ENCODE measurements around the gene COL9A3.

COL9A3 gene

DNA sequence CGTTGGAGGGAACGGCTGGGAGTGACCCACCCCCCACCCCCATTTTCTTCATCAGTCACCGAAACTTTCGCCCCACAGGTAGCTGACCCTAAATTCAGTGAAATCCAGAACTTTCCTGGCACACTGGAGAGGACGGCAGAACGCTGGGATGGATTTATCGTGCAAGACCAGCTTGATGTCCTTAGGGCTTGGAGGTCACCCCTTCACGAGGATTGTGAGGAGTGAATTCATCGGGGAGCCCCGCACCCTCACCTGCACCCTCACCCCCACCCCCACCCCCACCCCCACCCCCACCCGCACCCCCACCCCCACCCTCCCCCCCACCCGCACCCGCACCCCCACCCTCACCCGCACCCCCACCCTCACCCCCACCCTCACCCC lies 58.1 kb downstream of the COL9A3 start:
- Histone ChIP-seq H3K9me3 (replicated peaks; ENCODE audit: insufficient read depth, low read length) (no peaks in the 10 kb centered on the region), H3K27ac (ENCODE audit: low read length) (no peak overlapping the region), H3K4me2 (ENCODE audit: low read depth, low read length) (no peak overlapping the region), H3K9me2 (replicated peaks; ENCODE audit: insufficient read depth, low read length) (no peaks in the 10 kb centered on the region), H3K79me2 (ENCODE audit: low read length) (no peaks in the 10 kb centered on the region), H3K36me3 (replicated peaks; ENCODE audit: insufficient read depth, low read length) (no peaks in the 10 kb centered on the region), H3K4me1 (ENCODE audit: low read length) (0 out of 2 replicates have a peak, but pooled peaks cover 5% of the 10 kb centered on the region), H4K20me1 (ENCODE audit: insufficient read depth, low read length) (no peaks in the 10 kb centered on the region), H3K27me3 (replicated peaks; ENCODE audit: insufficient read depth, low read length) (peaks cover 15% of the 10 kb centered on the region), H3F3A (ENCODE audit: insufficient read depth, low read length) (no peaks in the 10 kb centered on the region), H2AFZ (ENCODE audit: low read length) (no peak overlapping the region), H3K9ac (ENCODE audit: low read length) (no peak overlapping the region), H3K4me3 (ENCODE audit: low read length) (no peak overlapping the region)
- TF ChIP-seq EZH2phosphoT487 (IDR thresholded peaks at IDR 0.05; ENCODE audit: low read length) (no peak), CTCF (IDR thresholded peaks at IDR 0.05; ENCODE audit: low read length) (no peak), EZH2 (optimal IDR thresholded peaks at IDR 0.05; ENCODE audit: low read depth, low read length) (no peak)
- no peak for DNase-seq

- H3K27me3 ChIP-seq (replicated peaks; ENCODE audit: insufficient read depth, low read length), result peaks cover 11% of the 10 kb centered on the region
- 0 out of 2 replicates have a peak, but pooled peaks cover 5% of the 10 kb centered on the region for H3K4me1 ChIP-seq (ENCODE audit: low read length)
- no peaks in the 10 kb centered on the region for H3K9me2 ChIP-seq (replicated peaks; ENCODE audit: insufficient read depth, low read length)
- no peak overlapping the region for H3K4me3 ChIP-seq (ENCODE audit: low read length)
- no peak overlapping the region for H3K27ac ChIP-seq (ENCODE audit: low read length)
- no peak overlapping the region for H3K9ac ChIP-seq (ENCODE audit: low read length)
- no peak overlapping the region for H3K4me2 ChIP-seq (ENCODE audit: low read depth, low read length)
- TF ChIP-seq CTCF (IDR thresholded peaks at IDR 0.05; ENCODE audit: low read length), result no peak
- TF ChIP-seq EZH2 (optimal IDR thresholded peaks at IDR 0.05; ENCODE audit: low read depth, low read length), result no peak
- TF ChIP-seq EZH2phosphoT487 (IDR thresholded peaks at IDR 0.05; ENCODE audit: low read length), result no peak
- no peak for DNase-seq
- H3K9me3 ChIP-seq (replicated peaks; ENCODE audit: insufficient read depth, low read length), result no peaks in the 10 kb centered on the region
- H3K36me3 ChIP-seq (replicated peaks; ENCODE audit: insufficient read depth, low read length), result no peaks in the 10 kb centered on the region
- H3F3A ChIP-seq (ENCODE audit: insufficient read depth, low read length), result no peaks in the 10 kb centered on the region
- no peaks in the 10 kb centered on the region for H3K79me2 ChIP-seq (ENCODE audit: low read length)
- H2AFZ ChIP-seq (ENCODE audit: low read length), result no peak overlapping the region
- H4K20me1 ChIP-seq (ENCODE audit: insufficient read depth, low read length), result no peaks in the 10 kb centered on the region
Measured at GRCh38 chr20:62875419-62876361, 58.8 kb downstream of the COL9A3 start.

GRCh38 chr20:62876501-62876901 lies 59.7 kb downstream of the COL9A3 start:
- Histone ChIP-seq H3K4me3 (ENCODE audit: low read length) (no peak overlapping the region), H3K9ac (ENCODE audit: low read length) (no peak overlapping the region), H3K9me2 (replicated peaks; ENCODE audit: insufficient read depth, low read length) (no peaks in the 10 kb centered on the region), H3F3A (ENCODE audit: insufficient read depth, low read length) (no peaks in the 10 kb centered on the region), H3K4me1 (ENCODE audit: low read length) (0 out of 2 replicates have a peak, but pooled peaks cover 5% of the 10 kb centered on the region), H3K79me2 (ENCODE audit: low read length) (no peaks in the 10 kb centered on the region), H3K27ac (ENCODE audit: low read length) (no peak overlapping the region), H2AFZ (ENCODE audit: low read length) (no peak overlapping the region), H4K20me1 (ENCODE audit: insufficient read depth, low read length) (no peaks in the 10 kb centered on the region), H3K36me3 (replicated peaks; ENCODE audit: insufficient read depth, low read length) (no peaks in the 10 kb centered on the region), H3K27me3 (replicated peaks; ENCODE audit: insufficient read depth, low read length) (peaks cover 9% of the 10 kb centered on the region), H3K4me2 (ENCODE audit: low read depth, low read length) (no peak overlapping the region), H3K9me3 (replicated peaks; ENCODE audit: insufficient read depth, low read length) (no peaks in the 10 kb centered on the region)
- TF ChIP-seq EZH2 (optimal IDR thresholded peaks at IDR 0.05; ENCODE audit: low read depth, low read length) (no peak), CTCF (IDR thresholded peaks at IDR 0.05; ENCODE audit: low read length) (no peak)
- DNase-seq, result no peak

Data from MM.1S (cell line).